Kidney (tissue), 14 donors: ENCODE data around the gene MTOR. TPM values are rescaled to one million over a fixed set of nuclear protein-coding genes. Genes with fewer than 3 reads are reported as not detected.

Experiments used
- DNase-seq, 5 donors: peaks; one replicate each; pipeline ENCODE4 v3.0.0-alpha.2; 2013 to 2020
- FAIRE-seq: peaks from 2 replicates; lab custom pipeline; 2012; peaks lifted over from hg19 to GRCh38; lab: Jason Lieb, UNC
- H3K27ac ChIP-seq, 2 donors: one replicate each; pipeline ENCODE4 v1.7.0; 2013; ENCODE audit warnings: low read depth in 2 of 2, low read length in 2 of 2, inconsistent platforms in 1 of 2
- H3K27me3 ChIP-seq: one replicate; pipeline ENCODE4 v1.7.1; 2013; ENCODE audit warnings: low read length, inconsistent platforms; ENCODE audit not compliant: control insufficient read depth, insufficient read depth
- H3K36me3 ChIP-seq, 3 donors: one replicate each; pipeline versions ENCODE4 v1.7.0 to v1.7.1; 2013; ENCODE audit warnings: low read length in 3 of 3, control low read depth in 1 of 3, inconsistent platforms in 1 of 3; ENCODE audit not compliant: insufficient read depth in 3 of 3, control insufficient read depth in 2 of 3
- H3K4me1 ChIP-seq, 3 donors: one replicate each; pipeline versions ENCODE4 v1.7.0 to v1.7.1; 2013; ENCODE audit warnings: low read length in 3 of 3, inconsistent platforms in 1 of 3, low read depth in 1 of 3; ENCODE audit not compliant: control insufficient read depth in 2 of 3, insufficient read depth in 2 of 3
- H3K4me3 ChIP-seq, 3 donors: one replicate each; pipeline versions ENCODE4 v1.7.0 to v1.8.1; 2013; ENCODE audit warnings: low read length in 3 of 3, control low read depth in 1 of 3, inconsistent platforms in 1 of 3
- H3K9ac ChIP-seq, 3 donors: one replicate each; pipeline versions ENCODE4 v1.7.0 to v1.7.1; 2013; ENCODE audit warnings: low read length in 3 of 3, control low read depth in 1 of 3, inconsistent platforms in 1 of 3
- H3K9me3 ChIP-seq, 3 donors: one replicate each; pipeline versions ENCODE4 v1.7.0 to v1.7.1; 2013; ENCODE audit warnings: low read length in 3 of 3, control low read depth in 1 of 3, inconsistent platforms in 1 of 3; ENCODE audit not compliant: control insufficient read depth in 2 of 3, insufficient read depth in 1 of 3
- CTCF ChIP-seq: IDR thresholded peaks from 3 replicates; pipeline ENCODE4 v1.5.1; 2012; ENCODE audit warnings: mild to moderate bottlenecking, moderate library complexity, borderline replicate concordance; ENCODE audit not compliant: insufficient read depth; ENCODE audit errors: extremely low read depth
- intact Hi-C: fragments of 100-400 bp; cut with DNase I; formaldehyde crosslinking; loops from one replicate; pipeline ENCODE4 v1.11.1; 2022
- polyA plus RNA-seq: library from polyadenylated mRNA; stranded (reverse); fragments of 350-450 nt; fragmentation: Illumina TruSeq; extraction: RNeasy Lipid Tissue Mini Kit (QIAGEN cat#74804); gene quantifications from one replicate; pipeline ENCODE4 v1.2.3, GENCODE V29; 2014; ENCODE audit warnings: low read depth, low replicate concordance; ENCODE audit not compliant: insufficient read depth
- total RNA-seq: library from RNA; stranded (reverse); fragmentation: NEBNext Ultra II Directional; extraction: Animal tissue kit (Norgen Biotek cat#: 25700); gene quantifications from one replicate; pipeline ENCODE4 v1.2.1, GENCODE V29; 2021
- donor health status: control.
- donor health status: control.
- donor health status: control.
- donor health status: control.
- donor health status: control.
- donor health status: DM: yes; HTN: yes; CAD: no.
- donor health status: Normal renal cell carcinoma (clear cell type).

The MTOR gene
- total and polyA plus RNA-seq, 2 donors from 2014 or later: 16.0 to 36.8 TPM

- no peaks in the 10 kb centered on the region for H3K4me1 ChIP-seq
- no peaks in the 10 kb centered on the region for H3K27me3 ChIP-seq
- H3K36me3 ChIP-seq: peaks cover 6 to 44% (median 34%) of the 10 kb centered on the region in 3 donors
- H3K9ac ChIP-seq: no peak overlapping the region
- H3K9me3 ChIP-seq: no peaks in the 10 kb centered on the region
- no peak for DNase-seq
- H3K4me3 ChIP-seq: no peak overlapping the region
- H3K27ac ChIP-seq: no peak overlapping the region
- intact Hi-C loops: no loop called here
- no peak for TF ChIP-seq CTCF
- FAIRE-seq: no peak
Observed at GRCh38 chr1:11144570-11145256, 117.6 kb downstream of the MTOR start.

- peaks cover 7 to 43% (median 31%) of the 10 kb centered on the region in 3 donors for H3K36me3 ChIP-seq
Observed at GRCh38 chr1:11143907-11144306, 118.4 kb downstream of the MTOR start.

DNA sequence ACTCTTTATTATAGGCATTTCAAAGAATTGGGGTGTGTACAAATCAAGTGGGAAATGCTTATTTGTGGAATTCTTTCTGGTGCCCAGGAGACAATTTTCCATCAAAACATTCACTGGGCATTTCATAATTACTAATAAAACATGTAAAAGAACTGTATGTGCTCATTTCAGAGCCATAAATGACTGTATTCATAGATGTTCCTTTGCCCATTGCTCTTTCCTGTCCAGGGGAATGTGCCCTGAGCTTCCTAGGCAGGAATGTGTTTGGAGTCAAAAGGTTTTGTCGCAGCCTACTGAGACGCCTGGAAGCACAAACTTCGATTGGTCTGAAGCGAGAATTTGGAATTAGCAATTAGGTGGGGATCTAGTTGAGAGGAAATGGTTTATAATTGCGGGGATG is 119.0 kb downstream of the MTOR start:
- Histone ChIP-seq H3K36me3 (peaks cover 6 to 47% (median 35%) of the 10 kb centered on the region in 3 donors), H3K27me3 (no peaks in the 10 kb centered on the region), H3K27ac (no peak overlapping the region), H3K9ac (no peak overlapping the region), H3K4me1 (no peaks in the 10 kb centered on the region), H3K4me3 (no peak overlapping the region), H3K9me3 (no peaks in the 10 kb centered on the region)
- no peak for TF ChIP-seq CTCF
- intact Hi-C loops: no loop called here
- FAIRE-seq (no peak), DNase-seq (no peak)

More at GRCh38 chr1:11143907-11144306, 118.4 kb downstream of the MTOR start:
- FAIRE-seq: no peak
- Histone ChIP-seq H3K4me1 (no peaks in the 10 kb centered on the region), H3K9me3 (no peaks in the 10 kb centered on the region), H3K9ac (no peak overlapping the region), H3K27ac (no peak overlapping the region), H3K4me3 (no peak overlapping the region), H3K27me3 (no peaks in the 10 kb centered on the region)
- TF ChIP-seq CTCF: no peak
- no peak for DNase-seq
- intact Hi-C loops: no loop called here
